Activated T-helper 2 cell treated with anti-CD3 and anti-CD28 coated beads, Interferon-gamma antibody, Interleukin-2, Interleukin-4, amounts not matched to agents 10 μg/mL and 5 μg/mL and 100 μg/mL, durations not matched to agents 14 hours and 24 hours and 36 hours (primary cell): ENCODE data around the gene PITX2. TPM values are rescaled to one million over a fixed set of nuclear protein-coding genes. Genes with fewer than 3 reads are reported as not detected.

ENCODE experiments used
- DNase-seq: peaks from one replicate; pipeline ENCODE4 v3.0.0; 2021; ENCODE audit warnings: low spot score
- H3K27ac Mint-ChIP-seq: one replicate; pipeline ENCODE4 v1.8.0; 2021; ENCODE audit warnings: mixed read lengths
- H3K27me3 Mint-ChIP-seq: one replicate; pipeline ENCODE4 v1.8.0; 2021; ENCODE audit warnings: low read depth, mixed read lengths
- H3K36me3 Mint-ChIP-seq: one replicate; pipeline ENCODE4 v1.8.0; 2021; ENCODE audit warnings: low read depth, mixed read lengths
- H3K4me1 Mint-ChIP-seq: one replicate; pipeline ENCODE4 v1.8.0; 2021; ENCODE audit warnings: low read depth, mixed read lengths
- H3K4me3 Mint-ChIP-seq: one replicate; pipeline ENCODE4 v1.8.0; 2021; ENCODE audit warnings: low read depth, mild to moderate bottlenecking, moderate library complexity, mixed read lengths
- H3K9me3 Mint-ChIP-seq: one replicate; pipeline ENCODE4 v1.8.0; 2021; ENCODE audit warnings: mixed read lengths
- intact Hi-C: fragments of 100-400 bp; cut with micrococcal nuclease; formaldehyde crosslinking; loops from one replicate; pipeline ENCODE4 v1.15.1; 2023
- total RNA-seq: library from RNA; stranded (reverse); gene quantifications from 2 replicates; pipeline ENCODE4 v1.2.3, GENCODE V29; 2022

The PITX2 gene
- total RNA-seq, 1 donor from 2014 or later, result not detected

DNA sequence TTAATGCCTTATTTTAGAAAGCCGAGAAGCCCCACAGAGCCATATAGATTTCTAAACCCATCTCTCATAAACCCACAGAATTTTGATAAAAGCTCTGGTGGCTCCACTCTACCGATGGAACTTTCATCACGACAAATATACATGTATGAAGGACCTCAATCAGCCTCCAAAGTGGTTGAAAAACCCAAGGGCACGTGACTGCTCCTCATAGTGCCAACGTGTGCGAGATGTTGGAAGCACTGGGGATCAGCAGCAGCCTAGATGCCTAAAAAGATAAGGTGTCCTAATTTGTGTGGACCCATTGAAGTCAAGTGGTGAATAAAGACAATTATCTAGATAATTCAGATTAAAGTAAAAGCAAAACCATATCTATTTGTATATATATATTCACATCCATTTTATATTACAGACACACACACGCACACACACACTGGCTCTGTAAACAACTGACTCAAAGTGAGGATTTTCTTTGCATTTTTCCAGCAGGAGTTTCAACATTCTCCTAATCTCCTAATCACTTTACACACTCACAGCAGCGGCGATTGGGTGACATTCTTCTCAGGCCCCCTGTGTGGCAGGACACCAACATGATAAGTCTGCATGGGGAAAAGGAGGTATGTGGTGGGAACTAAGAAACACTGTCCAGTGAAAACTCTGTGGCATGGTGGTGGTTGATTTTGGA, 2.8 kb upstream of the PITX2 start:
- no peak for DNase-seq
- peaks cover 4% of the 10 kb centered on the region for H3K4me1 Mint-ChIP-seq
- H3K36me3 Mint-ChIP-seq, result peaks cover 3% of the 10 kb centered on the region
- H3K27ac Mint-ChIP-seq, result no peak overlapping the region
- H3K27me3 Mint-ChIP-seq, result peaks cover 93% of the 10 kb centered on the region
- H3K9me3 Mint-ChIP-seq, result no peaks in the 10 kb centered on the region
- no peak overlapping the region for H3K4me3 Mint-ChIP-seq
- intact Hi-C loops, result no loop called here

DNA sequence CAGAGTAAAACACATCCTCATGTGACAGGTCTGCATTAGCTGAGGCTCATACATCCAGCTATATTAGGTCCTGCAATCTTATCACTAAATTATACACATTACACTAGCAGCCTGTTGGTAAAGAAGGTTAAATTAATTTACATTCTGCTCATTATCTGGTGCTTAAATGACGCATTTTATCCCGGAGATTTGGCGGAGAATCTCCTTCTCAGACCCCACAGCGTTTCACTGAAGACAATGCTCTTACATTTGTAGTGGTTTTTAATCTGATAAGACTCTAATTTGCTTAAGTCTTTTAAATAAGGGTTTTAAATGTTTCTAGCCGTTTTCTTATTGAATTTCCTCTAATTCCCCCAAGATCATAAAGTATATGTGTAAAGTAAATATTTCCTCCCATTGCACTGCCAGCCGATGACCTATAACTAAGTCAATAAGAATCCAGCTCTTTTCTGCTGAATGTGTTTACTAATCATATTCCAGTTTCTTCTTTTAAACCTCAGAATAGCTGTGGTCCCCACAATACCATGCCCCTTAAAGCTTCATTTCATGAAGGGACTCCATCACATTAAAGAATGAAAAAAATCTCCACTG, 2.1 kb upstream of the PITX2 start:
- no peak overlapping the region for H3K4me3 Mint-ChIP-seq
- H3K9me3 Mint-ChIP-seq, result no peaks in the 10 kb centered on the region
- peaks cover 3% of the 10 kb centered on the region for H3K36me3 Mint-ChIP-seq
- H3K27me3 Mint-ChIP-seq, result peaks cover 93% of the 10 kb centered on the region
- H3K4me1 Mint-ChIP-seq, result peaks cover 3% of the 10 kb centered on the region
- intact Hi-C loops, result no loop called here
- no peak overlapping the region for H3K27ac Mint-ChIP-seq
- no peak for DNase-seq

DNA sequence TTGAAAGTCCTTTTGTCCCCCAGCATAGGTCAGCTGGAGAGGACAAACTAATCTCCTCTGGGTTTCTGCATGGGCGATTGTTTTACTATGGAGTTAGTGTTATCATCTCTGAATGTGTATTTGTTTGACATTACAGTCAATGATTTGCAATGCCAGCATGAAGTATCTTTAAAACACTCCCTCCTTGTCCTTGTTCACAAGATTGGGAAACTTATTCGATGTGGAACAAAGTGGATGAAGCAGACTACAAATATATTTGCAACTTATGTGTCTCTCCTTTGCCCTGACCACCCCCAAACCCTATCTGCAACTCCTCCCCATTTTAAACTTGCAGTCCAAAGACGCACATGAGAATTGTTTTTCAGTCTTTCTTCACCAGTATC, 1.5 kb upstream of the PITX2 start:
- Mint-ChIP-seq H3K9me3 (no peaks in the 10 kb centered on the region), H3K27ac (no peak overlapping the region), H3K4me1 (peaks cover 3% of the 10 kb centered on the region), H3K27me3 (peaks cover 95% of the 10 kb centered on the region), H3K36me3 (peaks cover 3% of the 10 kb centered on the region), H3K4me3 (no peak overlapping the region)
- intact Hi-C loops, result no loop called here
- DNase-seq, result no peak

DNA sequence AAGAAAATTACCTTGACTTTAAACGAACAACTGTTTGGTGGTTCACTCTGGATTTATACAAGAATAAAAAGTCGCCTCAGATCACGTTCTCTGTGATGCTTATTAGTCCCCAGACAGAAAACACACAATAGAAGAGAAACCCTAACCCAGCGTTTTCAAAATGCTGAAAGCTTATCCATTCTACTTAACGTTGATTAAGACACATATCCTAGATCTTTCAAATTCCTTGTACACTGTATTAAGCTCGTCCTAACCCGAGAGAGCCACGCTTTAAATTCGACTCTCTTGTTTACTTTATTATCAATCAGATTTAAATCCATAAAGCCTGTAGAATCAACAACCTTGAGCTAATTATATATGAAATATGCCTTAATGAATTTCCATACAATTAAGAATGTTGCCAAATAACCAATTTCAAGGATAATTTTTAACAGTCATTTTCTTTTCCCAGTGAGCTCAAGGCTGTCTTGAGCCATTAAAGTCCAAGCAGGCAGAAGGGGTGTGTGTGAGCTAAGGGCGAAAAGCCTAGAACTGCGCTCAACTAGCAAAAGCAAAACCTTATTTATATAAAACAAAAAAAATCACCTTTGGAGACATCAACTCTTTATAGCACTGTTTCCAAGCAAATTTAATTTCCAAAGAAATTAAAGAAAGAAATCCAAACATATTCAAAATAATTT, 981 bp upstream of the PITX2 start:
- peaks cover 3% of the 10 kb centered on the region for H3K36me3 Mint-ChIP-seq

DNA sequence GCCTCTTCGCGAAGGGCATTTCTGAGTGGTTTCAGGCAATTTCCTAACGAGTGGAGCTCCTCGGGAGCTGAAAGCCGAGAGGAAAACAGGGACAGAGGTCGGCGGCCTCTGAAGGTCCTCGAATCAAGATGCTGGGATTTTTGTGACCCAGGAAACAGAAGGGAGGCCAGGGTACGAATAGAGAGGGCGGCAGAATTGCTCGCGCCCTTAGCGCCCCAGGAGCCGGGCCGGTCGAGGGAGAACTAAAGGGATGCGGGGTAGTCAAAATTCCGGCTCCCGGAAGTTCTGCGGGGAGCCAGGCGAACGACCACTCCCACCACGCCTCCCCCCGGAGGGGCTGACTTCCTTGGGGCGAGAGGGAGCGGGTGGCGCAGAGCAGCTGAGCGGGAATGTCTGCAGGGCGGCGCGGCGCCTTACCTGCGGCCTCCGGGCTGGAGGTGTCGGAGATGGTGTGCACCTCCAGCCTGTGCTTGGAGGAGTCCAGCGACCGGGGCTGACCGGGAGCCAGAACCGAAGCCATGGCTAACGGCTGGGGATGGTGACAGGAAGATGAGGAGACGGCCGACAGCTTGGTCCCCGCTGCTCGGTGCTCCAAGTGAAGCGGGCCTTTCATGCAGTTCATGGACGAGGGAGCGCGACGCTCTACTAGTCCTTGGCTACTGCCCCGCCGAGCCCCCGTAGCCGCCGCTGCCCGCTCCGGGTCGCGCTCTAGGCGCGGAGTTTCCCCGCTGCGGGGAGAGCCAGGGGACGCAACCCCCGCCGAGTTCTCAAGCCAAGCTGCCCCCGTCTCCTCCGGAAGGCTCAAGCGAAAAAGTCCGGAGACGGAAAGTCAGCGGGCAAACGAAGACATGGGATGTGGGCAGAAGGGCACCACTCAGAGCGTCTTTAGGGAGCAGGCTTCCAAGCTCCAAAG, 782 bp downstream of the PITX2 start:
- Mint-ChIP-seq H3K27ac (no peak overlapping the region), H3K4me1 (peaks cover 8% of the 10 kb centered on the region), H3K27me3 (peaks cover 95% of the 10 kb centered on the region), H3K36me3 (peaks cover 3% of the 10 kb centered on the region), H3K9me3 (no peaks in the 10 kb centered on the region), H3K4me3 (peak overlapping the region; percentile 55)
- intact Hi-C loops, result loop anchor here (2.0 kb wide), 1 partner anchor 1889 kb away; no protein-coding TSS in a partner anchor
- no peak for DNase-seq

More for the DNA sequence above, 981 bp upstream of the PITX2 start:
- H3K9me3 Mint-ChIP-seq, result no peaks in the 10 kb centered on the region
- H3K4me1 Mint-ChIP-seq, result peaks cover 5% of the 10 kb centered on the region
- no peak overlapping the region for H3K4me3 Mint-ChIP-seq
- no peak overlapping the region for H3K27ac Mint-ChIP-seq
- no peak for DNase-seq
- intact Hi-C loops, result no loop called here
- H3K27me3 Mint-ChIP-seq, result peaks cover 95% of the 10 kb centered on the region

DNA sequence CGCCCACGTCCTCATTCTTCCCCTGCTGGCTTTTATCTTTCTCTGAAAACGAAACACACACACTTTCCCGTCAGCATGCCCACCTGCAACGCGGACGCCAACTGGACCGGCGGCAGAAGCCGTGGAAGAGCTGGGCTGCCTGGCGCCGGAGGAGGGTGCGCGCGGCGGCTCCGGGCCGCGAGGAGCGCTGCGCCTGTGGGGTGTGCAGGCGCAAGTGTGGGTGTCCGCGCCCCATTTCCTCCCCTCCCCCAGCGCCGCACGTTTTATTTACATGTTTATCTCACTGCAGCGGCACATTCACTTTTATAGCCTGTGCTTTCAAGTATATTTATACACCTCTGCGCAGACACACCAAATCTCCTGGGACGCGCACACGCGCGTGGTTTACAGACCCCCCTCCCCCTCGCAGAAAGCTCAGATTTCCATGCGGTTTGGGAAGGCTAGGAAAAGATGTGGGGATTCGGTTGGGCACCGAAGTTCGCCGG, 1.5 kb downstream of the PITX2 start:
- H3K4me3 Mint-ChIP-seq, result no peak overlapping the region
- intact Hi-C loops, result loop anchor here (2.0 kb wide), 1 partner anchor 1889 kb away; no protein-coding TSS in a partner anchor
- DNase-seq, result no peak
- H3K4me1 Mint-ChIP-seq, result peaks cover 8% of the 10 kb centered on the region
- H3K36me3 Mint-ChIP-seq, result peaks cover 3% of the 10 kb centered on the region
- H3K27me3 Mint-ChIP-seq, result peaks cover 95% of the 10 kb centered on the region
- no peaks in the 10 kb centered on the region for H3K9me3 Mint-ChIP-seq
- no peak overlapping the region for H3K27ac Mint-ChIP-seq

DNA sequence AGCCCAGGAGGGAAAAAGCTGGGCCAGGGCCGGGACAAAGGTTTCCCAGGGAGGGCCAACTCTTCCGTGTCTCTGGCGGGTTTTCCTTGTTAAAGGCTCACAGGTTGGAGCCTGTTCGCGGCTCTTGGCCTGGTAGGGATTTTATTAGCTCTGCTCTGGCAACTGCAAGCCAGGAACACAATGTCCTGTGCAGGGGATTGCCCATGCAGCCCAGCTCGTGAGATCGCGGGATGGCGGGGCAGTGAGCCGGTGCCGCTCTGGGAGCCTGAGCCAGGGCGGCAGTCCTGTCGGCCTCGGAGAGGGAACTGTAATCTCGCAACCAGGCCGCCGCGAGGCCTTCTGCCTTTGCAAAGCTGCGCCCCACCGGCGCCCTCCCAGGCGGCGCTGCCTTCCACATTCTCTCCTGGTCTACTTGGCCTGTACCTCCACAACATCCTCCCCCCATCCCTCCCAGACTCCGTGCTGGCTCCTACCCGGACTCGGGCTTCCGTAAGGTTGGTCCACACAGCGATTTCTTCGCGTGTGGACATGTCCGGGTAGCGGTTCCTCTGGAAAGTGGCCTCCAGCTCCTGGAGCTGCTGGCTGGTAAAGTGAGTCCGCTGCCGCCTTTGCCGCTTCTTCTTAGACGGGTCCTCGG, 2.1 kb downstream of the PITX2 start:
- peaks cover 8% of the 10 kb centered on the region for H3K4me1 Mint-ChIP-seq
- no peak overlapping the region for H3K27ac Mint-ChIP-seq
- H3K36me3 Mint-ChIP-seq, result peaks cover 3% of the 10 kb centered on the region
- intact Hi-C loops, result loop anchor here (2.0 kb wide), 1 partner anchor 1890 kb away; no protein-coding TSS in a partner anchor
- DNase-seq, result no peak
- H3K27me3 Mint-ChIP-seq, result peaks cover 95% of the 10 kb centered on the region
- H3K4me3 Mint-ChIP-seq, result no peak overlapping the region
- H3K9me3 Mint-ChIP-seq, result no peaks in the 10 kb centered on the region

DNA sequence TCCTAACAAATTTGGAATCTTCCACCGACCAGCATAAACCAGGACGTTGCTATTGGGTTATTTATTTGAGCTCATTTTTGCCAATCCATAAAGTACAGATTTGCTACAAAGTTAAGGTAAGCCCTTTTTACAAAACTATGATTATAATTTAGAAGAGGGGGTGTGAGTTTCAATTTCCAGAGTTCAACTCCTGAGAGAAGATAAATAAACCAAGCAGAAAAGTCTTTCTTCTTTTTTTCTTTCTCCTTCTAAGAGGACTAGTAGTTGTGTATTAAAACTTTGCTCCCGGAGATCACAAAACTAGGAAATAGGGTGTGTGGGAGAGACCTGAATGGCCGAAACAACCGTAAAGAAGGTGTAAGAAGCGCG, 2.6 kb downstream of the PITX2 start:
- Mint-ChIP-seq H3K4me1 (peaks cover 8% of the 10 kb centered on the region), H3K9me3 (no peaks in the 10 kb centered on the region), H3K36me3 (peaks cover 3% of the 10 kb centered on the region), H3K4me3 (no peak overlapping the region), H3K27me3 (peaks cover 95% of the 10 kb centered on the region), H3K27ac (no peak overlapping the region)
- intact Hi-C loops, result loop anchor here (2.0 kb wide), 1 partner anchor 1890 kb away; no protein-coding TSS in a partner anchor
- DNase-seq, result no peak

DNA sequence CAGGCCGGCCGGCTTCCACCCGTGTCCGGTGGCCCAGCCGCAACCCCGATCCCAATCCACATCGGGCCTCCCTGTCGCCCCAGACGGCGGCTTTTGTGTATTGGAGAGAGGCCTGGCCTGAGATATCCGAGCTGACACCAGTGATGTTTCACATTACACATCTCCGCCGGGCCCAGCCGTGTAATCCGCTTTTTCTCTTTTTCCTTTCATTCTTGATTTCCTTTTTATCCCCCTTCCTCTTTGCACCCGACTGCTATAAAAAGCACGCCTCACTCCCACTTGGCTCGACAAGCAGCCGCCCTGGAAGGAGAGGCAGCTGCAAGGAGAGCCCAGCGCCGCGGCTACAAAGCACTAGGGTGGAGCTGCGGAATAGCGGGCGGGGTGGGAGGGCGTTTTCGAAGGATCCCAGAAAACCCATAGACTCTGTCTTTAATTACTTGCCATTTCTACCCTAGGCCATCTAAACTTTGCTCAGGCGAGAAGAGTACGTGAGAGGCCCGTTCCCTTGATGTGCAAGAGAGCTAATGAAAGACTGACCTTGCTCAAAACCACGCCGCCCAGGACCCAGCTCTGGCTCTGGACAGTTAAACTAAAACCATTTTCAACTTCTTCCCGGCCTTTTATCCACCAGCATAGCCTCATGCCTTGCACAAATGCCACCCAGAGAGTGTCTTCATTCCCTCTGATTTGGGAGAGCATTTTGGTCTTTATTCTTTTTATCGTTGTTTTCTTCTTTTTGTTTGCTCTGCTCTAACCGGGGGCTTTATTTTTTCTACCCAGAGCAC, 3.2 kb downstream of the PITX2 start:
- no peak overlapping the region for H3K4me3 Mint-ChIP-seq
- DNase-seq, result no peak
- no peaks in the 10 kb centered on the region for H3K9me3 Mint-ChIP-seq
- H3K27ac Mint-ChIP-seq, result peak overlapping the region; percentile 49
- peaks cover 94% of the 10 kb centered on the region for H3K27me3 Mint-ChIP-seq
- H3K4me1 Mint-ChIP-seq, result peaks cover 8% of the 10 kb centered on the region
- intact Hi-C loops, result loop anchor here (2.0 kb wide), 1 partner anchor 1891 kb away; no protein-coding TSS in a partner anchor
- peaks cover 3% of the 10 kb centered on the region for H3K36me3 Mint-ChIP-seq

DNA sequence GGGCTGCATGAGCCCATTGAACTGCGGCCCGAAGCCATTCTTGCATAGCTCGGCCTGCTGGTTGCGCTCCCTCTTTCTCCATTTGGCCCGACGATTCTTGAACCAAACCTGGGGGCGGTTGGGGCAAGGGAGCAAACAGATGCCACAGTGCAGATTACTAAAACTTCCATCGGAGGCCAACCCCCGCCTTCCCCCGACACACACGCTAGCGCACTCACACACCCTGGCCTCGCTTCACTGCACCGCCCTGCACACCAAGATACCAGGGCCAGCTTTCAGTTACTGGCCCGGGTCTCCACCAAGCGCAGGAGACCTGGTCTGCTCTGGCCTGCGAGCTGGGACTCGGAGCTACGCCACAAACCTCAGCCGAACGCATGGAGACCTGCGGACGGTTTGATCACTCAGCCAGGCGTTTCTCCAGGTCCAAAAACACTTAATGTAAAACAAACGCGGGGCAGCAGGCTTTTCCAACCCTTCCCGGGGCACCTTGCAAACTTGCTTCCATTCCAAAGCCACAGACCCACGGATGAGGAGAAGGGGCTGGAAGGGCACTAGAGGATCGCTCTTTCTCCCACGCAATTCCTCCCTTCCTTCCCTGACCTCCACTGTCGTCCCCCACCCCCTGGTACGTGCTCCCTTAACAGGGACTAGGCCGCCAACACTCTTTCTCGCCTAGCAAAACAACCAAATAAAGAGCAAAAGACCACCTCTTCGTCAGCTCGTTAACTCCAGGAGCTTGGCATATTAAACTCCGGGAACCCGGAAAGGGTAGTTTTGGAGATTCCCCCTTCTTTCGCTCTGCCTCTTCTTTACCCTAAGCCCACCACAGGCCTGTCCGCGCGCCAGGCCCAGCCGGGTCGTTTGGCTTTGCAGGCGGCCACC, 4.1 kb downstream of the PITX2 start:
- peaks cover 95% of the 10 kb centered on the region for H3K27me3 Mint-ChIP-seq
- intact Hi-C loops, result no loop called here

More for the DNA sequence above, 4.1 kb downstream of the PITX2 start:
- Mint-ChIP-seq H3K27ac (no peak overlapping the region), H3K4me3 (no peak overlapping the region), H3K9me3 (no peaks in the 10 kb centered on the region), H3K4me1 (peaks cover 8% of the 10 kb centered on the region), H3K36me3 (peaks cover 3% of the 10 kb centered on the region)
- no peak for DNase-seq
